ENCODE results near the gene SDHB. TPM values are rescaled to one million over a fixed set of nuclear protein-coding genes. Genes with fewer than 3 reads are reported as not detected.

Gene SDHB
- 100 to 1,000 TPM; 190 to 319 (median 208) TPM for total RNA-seq
- 100 to 1,000 TPM; 266 to 452 (median 280) TPM for polyA plus RNA-seq
- long read RNA-seq, donor 1, transcript SDHB-201 (8 exons, 1,153 nt), result major isoform, 59 of 62 reads
- long read RNA-seq, donor 1, partial matches to known transcripts, result 2 of 62 reads
- long read RNA-seq, donor 1, other reads (novel, unspliced or antisense), result 0 of 62 reads
- long read RNA-seq, donor 2, transcript SDHB-201 (8 exons, 1,153 nt), result major isoform, 100 of 110 reads
- long read RNA-seq, donor 2, partial matches to known transcripts, result 6 of 110 reads
- long read RNA-seq, donor 2, other reads (novel, unspliced or antisense), result 4 of 110 reads

- Histone ChIP-seq H3K27me3 (ENCODE audit: insufficient read depth in 3 of 3, low read length in 2 of 3) (no peaks in the 10 kb centered on the region), H3K36me3 (ENCODE audit: insufficient read depth in 1 of 2, low read depth in 1 of 2) (peaks cover 3 to 23% of the 10 kb centered on the region in 2 donors), H3K4me1 (peaks cover 15% of the 10 kb centered on the region), H3K9me3 (no peaks in the 10 kb centered on the region), H3K4me3 (peak within 1 kb of the TSS; percentile 93), H3K27ac (peak within 1 kb of the TSS; percentile 94)
- WGBS, 3 donors, result 0% methylated on average over 39 to 44 of the region's 44 CpGs
- DNase-seq (peak; percentile 98 to 99), ATAC-seq (peak; percentile 97 to 99 (median 97))
- intact Hi-C loops (cut with DNase I), result loop anchor here in 1 of 2 donors (5.0 kb wide), 1 partner anchor 37 kb away; no protein-coding TSS in a partner anchor
- no peak for TF ChIP-seq CTCF (IDR thresholded peaks at IDR 0.05)
Observed at GRCh38 chr1:17053685-17054410, at the start of gene SDHB. SDHB (minus strand) TSS chr1:17054032; CDS start chr1:17054019, 13 bp downstream.

- DNase-seq (peak in 1 of 2 donors; percentile 71), ATAC-seq (peak; percentile 27 to 58 (median 48))
Observed at GRCh38 chr1:17102232-17102631, 48.4 kb upstream of the SDHB start.

GRCh38 chr1:17101261-17101660 lies 47.4 kb upstream of the SDHB start:
- intact Hi-C loops (cut with DNase I), result no loop called here
- TF ChIP-seq CTCF (IDR thresholded peaks at IDR 0.05), result no peak
- no peak overlapping the region for H3K4me3 ChIP-seq
- H3K9me3 ChIP-seq, result no peaks in the 10 kb centered on the region
- 23 to 31% (median 30%) methylated on average over 4 of the region's 4 CpGs for WGBS, 3 donors
- no peaks in the 10 kb centered on the region for H3K27me3 ChIP-seq (ENCODE audit: insufficient read depth in 3 of 3, low read length in 2 of 3)
- peak overlapping the region; percentile 88 for H3K27ac ChIP-seq
- H3K36me3 ChIP-seq (ENCODE audit: insufficient read depth in 1 of 2, low read depth in 1 of 2), result peaks cover 0 to 78% of the 10 kb centered on the region in 2 donors
- ATAC-seq, result peak; percentile 54 to 68 (median 60)
- H3K4me1 ChIP-seq, result peaks cover 69% of the 10 kb centered on the region
- DNase-seq, result peak in 1 of 2 donors; percentile 75

More at GRCh38 chr1:17102232-17102631, 48.4 kb upstream of the SDHB start:
- peak overlapping the region; percentile 88 for H3K27ac ChIP-seq
- H3K4me1 ChIP-seq, result peaks cover 68% of the 10 kb centered on the region
- H3K36me3 ChIP-seq (ENCODE audit: insufficient read depth in 1 of 2, low read depth in 1 of 2), result peaks cover 0 to 78% of the 10 kb centered on the region in 2 donors
- TF ChIP-seq CTCF (IDR thresholded peaks at IDR 0.05), result no peak
- intact Hi-C loops (cut with DNase I), result no loop called here
- no peaks in the 10 kb centered on the region for H3K27me3 ChIP-seq (ENCODE audit: insufficient read depth in 3 of 3, low read length in 2 of 3)
- WGBS, 3 donors, result 24 to 37% (median 37%) methylated on average over 2 of the region's 2 CpGs
- no peaks in the 10 kb centered on the region for H3K9me3 ChIP-seq
- no peak overlapping the region for H3K4me3 ChIP-seq

- no peaks in the 10 kb centered on the region for H3K27me3 ChIP-seq (ENCODE audit: insufficient read depth in 3 of 3, low read length in 2 of 3)
- H3K27ac ChIP-seq, result peak overlapping the region; percentile 88
- ATAC-seq (peak in 2 of 4 donors; percentile 11 to 12), DNase-seq (no peak)
- TF ChIP-seq CTCF (IDR thresholded peaks at IDR 0.05), result no peak
- H3K36me3 ChIP-seq (ENCODE audit: insufficient read depth in 1 of 2, low read depth in 1 of 2), result peaks cover 0 to 78% of the 10 kb centered on the region in 2 donors
- H3K9me3 ChIP-seq, result no peaks in the 10 kb centered on the region
- H3K4me3 ChIP-seq, result no peak overlapping the region
- intact Hi-C loops (cut with DNase I), result no loop called here
- 61 to 75% (median 70%) methylated on average over 10 of the region's 10 CpGs for WGBS, 3 donors
- peaks cover 82% of the 10 kb centered on the region for H3K4me1 ChIP-seq
Observed at GRCh38 chr1:17099616-17100340, 45.9 kb upstream of the SDHB start.

Data from psoas muscle (tissue), 8 donors.